ENCODE results near the gene FBRSL1. TPM values are rescaled to one million over a fixed set of nuclear protein-coding genes. Genes with fewer than 3 reads are reported as not detected.
"Not testable (repeated sequence)": the region's sequence is repeated elsewhere in the genome, so short reads cannot be mapped to it uniquely, and the experiment has no call there.

The FBRSL1 gene
- 100 to 1,000 TPM in 1 of 2 experiments, 10 to 100 TPM in 1; 97.5 to 101 TPM for total RNA-seq
- polyA plus RNA-seq, result 1 to 10 TPM in 1 of 3 donors, under 1 TPM in 2; 0.38 to 1.0 (median 0.42) TPM
- 54.2 to 90.1 (median 77.1) reads per million in 6 experiments for total RNA-seq

DNA sequence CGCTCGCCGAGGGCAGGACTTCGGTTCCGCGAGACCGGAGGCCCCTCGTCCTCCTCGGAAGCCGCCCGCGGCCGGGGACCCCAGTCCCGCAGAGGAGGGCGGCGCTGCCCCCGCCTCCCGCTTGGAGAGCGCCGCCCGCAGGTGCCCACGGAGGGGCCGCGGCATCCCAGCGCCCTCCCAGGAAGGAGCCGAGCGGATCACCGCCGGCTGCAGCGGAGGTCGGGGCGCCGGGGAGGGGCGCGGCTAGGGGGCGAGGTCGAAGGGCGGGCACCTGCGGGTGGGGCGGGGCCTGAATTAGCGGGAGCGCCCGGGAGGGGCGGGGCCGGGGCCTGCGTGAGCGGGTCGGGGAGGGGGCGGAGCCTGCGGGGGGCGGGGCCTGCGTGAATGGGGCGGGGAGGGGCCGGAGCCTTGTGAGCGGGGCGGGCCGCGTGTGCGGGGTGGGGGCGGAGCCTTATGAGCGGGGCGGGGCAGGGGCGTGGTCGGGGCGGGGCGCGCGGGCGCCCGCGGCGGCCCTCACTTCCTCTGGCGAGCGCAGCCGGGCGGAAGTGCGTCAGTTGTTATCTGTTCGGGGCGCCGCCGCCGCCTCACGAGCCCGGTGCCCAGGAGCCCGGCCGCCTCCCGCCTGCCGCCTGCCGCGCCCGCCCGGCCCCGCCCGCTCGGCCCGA, at the start of gene FBRSL1:
Gene FBRSL1 (plus strand): TSS at position 550 of the 665 bp plus-strand sequence.
- Mint-ChIP-seq H3K9me3 (no peaks in the 10 kb centered on the region), H3K27me3 (no peaks in the 10 kb centered on the region), H3K4me1 (peaks cover 44 to 76% (median 72%) of the 10 kb centered on the region in 4 donors), H3K4me3 (peak within 1 kb of the TSS; percentile 84 to 96 (median 91)), H3K36me3 (peaks cover 0 to 10% (median 0%) of the 10 kb centered on the region in 3 donors), H3K27ac (peak within 1 kb of the TSS; percentile 93 to 99 (median 95))
- ATAC-seq (peak; percentile 67 to 71), DNase-seq (peak; percentile 80 to 99 (median 91))
- POLR2A ChIA-PET, result interaction anchor here (0.6 to 5.0 kb wide), 12 partner anchors 12 to 446 kb away, joined by 3 to 111 read pairs (median 6); no protein-coding TSS in a partner anchor

DNA sequence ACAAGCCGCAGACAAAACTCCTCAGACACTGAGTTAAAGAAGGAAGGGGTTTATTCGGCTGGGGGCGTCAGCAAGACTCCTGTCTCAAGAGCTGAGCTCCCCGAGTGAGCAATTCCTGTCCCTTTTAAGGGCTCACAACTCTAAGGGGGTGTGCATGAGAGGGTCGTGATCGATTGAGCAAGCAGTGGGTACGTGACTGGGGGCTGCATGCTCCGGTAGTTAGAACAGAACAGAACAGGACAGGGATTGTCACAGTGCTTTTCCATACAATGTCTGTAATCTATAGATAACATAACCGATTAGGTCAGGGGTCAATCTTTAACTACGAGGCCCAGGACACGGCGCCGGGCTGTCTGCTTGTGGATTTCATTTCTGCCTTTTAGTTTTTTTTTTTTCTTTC, 49.5 kb upstream of the FBRSL1 start:
- not testable (repeated sequence) for H3K27me3 Mint-ChIP-seq, H3K36me3 Mint-ChIP-seq, ATAC-seq, H3K9me3 Mint-ChIP-seq, DNase-seq
- Mint-ChIP-seq H3K4me3 (peak overlapping the region in 5 of 10 donors; percentile 16 to 69 (median 32)), H3K27ac (peak overlapping the region; percentile 31 to 94 (median 84)), H3K4me1 (peaks cover 33 to 78% (median 71%) of the 10 kb centered on the region in 4 donors)
- POLR2A ChIA-PET, result interaction anchor here (0.7 to 4.2 kb wide), 5 partner anchors 7 to 84 kb away, joined by 3 to 30 read pairs (median 8); no protein-coding TSS in a partner anchor

- Mint-ChIP-seq H3K4me3 (peak overlapping the region in 3 of 10 donors; percentile 14 to 50 (median 26)), H3K36me3 (no peaks in the 10 kb centered on the region), H3K9me3 (no peaks in the 10 kb centered on the region), H3K27ac (peak overlapping the region; percentile 20 to 100 (median 72)), H3K27me3 (no peaks in the 10 kb centered on the region), H3K4me1 (peaks cover 39 to 81% (median 72%) of the 10 kb centered on the region in 4 donors)
- no peak for DNase-seq
- POLR2A ChIA-PET, result interaction anchor here (1.3 kb wide), 1 partner anchor 9 kb away, joined by 3 read pairs; no protein-coding TSS in a partner anchor
- no peak for ATAC-seq
These were observed 47.8 kb upstream of the FBRSL1 start for GRCh38 chr12:132441871-132442863.

GRCh38 chr12:132443091-132443490, 46.9 kb upstream of the FBRSL1 start:
- H3K27me3 Mint-ChIP-seq, result no peaks in the 10 kb centered on the region
- peaks cover 39 to 85% (median 70%) of the 10 kb centered on the region in 4 donors for H3K4me1 Mint-ChIP-seq
- DNase-seq (no peak), ATAC-seq (no peak)
- H3K4me3 Mint-ChIP-seq, result peak overlapping the region in 9 of 10 donors; percentile 9 to 87 (median 74)
- H3K9me3 Mint-ChIP-seq, result no peaks in the 10 kb centered on the region
- H3K27ac Mint-ChIP-seq, result peak overlapping the region; percentile 86 to 100 (median 100)
- no peaks in the 10 kb centered on the region for H3K36me3 Mint-ChIP-seq
- POLR2A ChIA-PET, result interaction anchor here (0.6 to 1.8 kb wide), 4 partner anchors 10 to 49 kb away, joined by 3 to 6 read pairs (median 4); no protein-coding TSS in a partner anchor

DNA sequence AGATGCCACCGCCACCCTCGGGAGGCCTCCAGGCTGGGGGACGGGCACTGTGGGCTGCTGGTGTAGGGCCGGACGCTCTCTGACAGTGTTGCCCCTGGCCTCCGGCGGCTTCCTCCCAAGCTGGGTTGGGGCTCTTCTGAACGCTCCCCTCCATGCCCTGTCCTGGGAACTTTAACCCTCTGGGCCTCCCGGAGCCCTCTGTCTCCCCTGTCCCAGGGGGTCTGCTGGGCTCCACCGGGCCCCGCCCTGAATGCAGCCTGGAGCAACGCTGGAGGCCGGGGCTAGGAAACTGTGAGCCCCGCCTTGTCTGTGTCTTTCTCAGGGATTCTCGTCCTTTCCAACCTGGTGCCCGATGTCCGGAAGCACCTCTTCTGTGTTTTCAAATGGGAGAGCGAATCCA, 45.7 kb upstream of the FBRSL1 start:
- POLR2A ChIA-PET, result interaction anchor here (1.0 to 1.8 kb wide), 4 partner anchors 11 to 44 kb away, joined by 3 to 6 read pairs (median 4); no protein-coding TSS in a partner anchor
- no peak for DNase-seq
- no peaks in the 10 kb centered on the region for H3K36me3 Mint-ChIP-seq
- H3K9me3 Mint-ChIP-seq, result no peaks in the 10 kb centered on the region
- H3K4me3 Mint-ChIP-seq, result peak overlapping the region; percentile 80 to 97 (median 88)
- no peaks in the 10 kb centered on the region for H3K27me3 Mint-ChIP-seq
- ATAC-seq, result no peak
- peak overlapping the region; percentile 99 to 100 (median 100) for H3K27ac Mint-ChIP-seq
- H3K4me1 Mint-ChIP-seq, result peaks cover 36 to 83% (median 65%) of the 10 kb centered on the region in 4 donors

- DNase-seq, result peak; percentile 54 to 90 (median 76)
- H3K36me3 Mint-ChIP-seq, result no peaks in the 10 kb centered on the region
These were observed 44.7 kb upstream of the FBRSL1 start for GRCh38 chr12:132444957-132445883.

GRCh38 chr12:132445884-132446632, 43.9 kb upstream of the FBRSL1 start:
- H3K36me3 Mint-ChIP-seq, result no peaks in the 10 kb centered on the region
- POLR2A ChIA-PET, result interaction anchor here (0.6 to 3.6 kb wide), 11 partner anchors 7 to 61 kb away, joined by 3 to 20 read pairs (median 5); partner anchors contain the start of gene FBRSL1
- no peaks in the 10 kb centered on the region for H3K27me3 Mint-ChIP-seq

More at GRCh38 chr12:132444957-132445883, 44.7 kb upstream of the FBRSL1 start:
- POLR2A ChIA-PET, result interaction anchor here (0.6 to 1.8 kb wide), 9 partner anchors 10 to 62 kb away, joined by 3 to 12 read pairs (median 4); partner anchors contain the start of gene FBRSL1
- H3K4me1 Mint-ChIP-seq, result peaks cover 35 to 83% (median 65%) of the 10 kb centered on the region in 4 donors
- peak overlapping the region; percentile 80 to 97 (median 88) for H3K4me3 Mint-ChIP-seq
- peak; percentile 83 to 85 for ATAC-seq
- H3K27me3 Mint-ChIP-seq, result no peaks in the 10 kb centered on the region
- H3K9me3 Mint-ChIP-seq, result no peaks in the 10 kb centered on the region
- peak overlapping the region; percentile 99 to 100 (median 100) for H3K27ac Mint-ChIP-seq

GRCh38 chr12:132446633-132447326, 43.2 kb upstream of the FBRSL1 start:
- ATAC-seq, result no peak
- H3K27ac Mint-ChIP-seq, result peak overlapping the region; percentile 99 to 100 (median 100)
- H3K27me3 Mint-ChIP-seq, result no peaks in the 10 kb centered on the region
- H3K9me3 Mint-ChIP-seq, result no peaks in the 10 kb centered on the region
- POLR2A ChIA-PET, result interaction anchor here (0.7 to 3.6 kb wide), 10 partner anchors 8 to 45 kb away, joined by 3 to 20 read pairs (median 5); no protein-coding TSS in a partner anchor
- H3K4me1 Mint-ChIP-seq, result peaks cover 31 to 77% (median 60%) of the 10 kb centered on the region in 4 donors
- no peaks in the 10 kb centered on the region for H3K36me3 Mint-ChIP-seq
- no peak for DNase-seq
- H3K4me3 Mint-ChIP-seq, result peak overlapping the region in 8 of 10 donors; percentile 7 to 97 (median 88)

More at GRCh38 chr12:132445884-132446632, 43.9 kb upstream of the FBRSL1 start:
- Mint-ChIP-seq H3K27ac (peak overlapping the region; percentile 99 to 100 (median 100)), H3K4me3 (peak overlapping the region; percentile 72 to 97 (median 88)), H3K4me1 (peaks cover 32 to 76% (median 61%) of the 10 kb centered on the region in 4 donors), H3K9me3 (no peaks in the 10 kb centered on the region)
- ATAC-seq, result peak; percentile 29 to 53
- DNase-seq, result peak; percentile 41 to 89 (median 62)

DNA sequence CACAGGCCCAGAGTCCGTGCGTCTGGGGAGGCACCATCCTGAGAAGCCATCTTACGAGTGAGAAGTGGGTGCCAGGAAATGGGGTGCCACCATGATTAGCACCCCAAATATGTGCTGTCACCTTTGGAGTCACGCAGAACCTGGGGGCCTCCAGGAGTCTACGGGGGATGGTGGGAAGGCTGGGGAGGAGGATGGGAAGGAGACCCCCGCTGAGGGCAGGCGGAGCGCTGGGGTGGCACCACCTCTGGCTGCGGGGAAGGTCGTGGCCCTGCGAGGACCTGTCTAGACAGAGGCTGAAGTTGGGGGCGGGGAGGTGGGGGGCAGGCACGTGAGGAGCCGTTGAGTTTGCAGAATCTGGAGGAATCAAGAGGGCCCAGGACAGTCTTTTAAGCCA, 42.6 kb upstream of the FBRSL1 start:
- Mint-ChIP-seq H3K27me3 (peaks cover 0 to under 1% (median 0%) of the 10 kb centered on the region in 5 donors), H3K4me1 (peaks cover 31 to 80% (median 63%) of the 10 kb centered on the region in 4 donors), H3K4me3 (peak overlapping the region in 3 of 10 donors; percentile 7 to 68 (median 7)), H3K36me3 (no peaks in the 10 kb centered on the region), H3K9me3 (no peaks in the 10 kb centered on the region), H3K27ac (peak overlapping the region in 8 of 10 donors; percentile 44 to 100 (median 92))
- POLR2A ChIA-PET, result interaction anchor here (0.7 to 3.6 kb wide), 9 partner anchors 8 to 44 kb away, joined by 3 to 20 read pairs (median 5); no protein-coding TSS in a partner anchor
- ATAC-seq, result no peak
- no peak for DNase-seq

All from naive thymus-derived CD8-positive, alpha-beta T cell (primary cell).